Right cardiac atrium (tissue), 5 donors: ENCODE measurements around the gene STT3B. TPM values are rescaled to one million over a fixed set of nuclear protein-coding genes. Genes with fewer than 3 reads are reported as not detected.

ENCODE experiments used
- ATAC-seq, 2 donors: fragments of 200-7000 bp; cut with Tn5 transposase; one replicate each; pipeline versions ENCODE4 v1.8.0 to v1.9.1; 2020; ENCODE audit warnings: moderate library complexity in 2 of 2, mild to moderate bottlenecking in 1 of 2
- DNase-seq, 3 donors: peaks; one replicate each; pipeline ENCODE4 v3.0.0-alpha.2; 2020
- H3K27ac ChIP-seq: one replicate; pipeline ENCODE4 v1.5.1; 2013; ENCODE audit warnings: mild to moderate bottlenecking, low read length, control low read depth, moderate library complexity
- H3K27me3 ChIP-seq: one replicate; pipeline ENCODE4 v1.6.1; 2013; ENCODE audit not compliant: control insufficient read depth, insufficient read depth
- H3K4me1 ChIP-seq: one replicate; pipeline ENCODE4 v1.6.1; 2013; ENCODE audit warnings: low read length; ENCODE audit not compliant: control insufficient read depth, insufficient read depth
- H3K4me3 ChIP-seq: one replicate; pipeline ENCODE4 v1.5.1; 2013; ENCODE audit warnings: low read length, control low read depth
- H3K9me3 ChIP-seq: one replicate; pipeline ENCODE4 v1.6.1; 2013; ENCODE audit warnings: low read length; ENCODE audit not compliant: control insufficient read depth
- WGBS: extraction: QIAGEN DNeasy Blood & Tissue Kit; methylation state at CpG from one replicate; pipeline ENCODE4 v1.1.7; 2013; 5-methylcytosine and 5-hydroxymethylcytosine counted together
- intact Hi-C, 4 donors: fragments of 100-400 bp; cut with DNase I; formaldehyde crosslinking; loops; one replicate each; pipeline versions ENCODE4 v1.11.0 to v1.14.0; 2022 to 2023
- polyA plus RNA-seq: library from polyadenylated mRNA; stranded (reverse); fragments of 200-250 nt; gene quantifications from one replicate; pipeline ENCODE4 v1.2.3, GENCODE V29; 2013
- total RNA-seq, 4 donors: library from RNA; stranded (reverse); fragmentation: NEBNext Ultra II Directional; extraction: Animal tissue kit (Norgen Biotek cat#: 25700); gene quantifications; one replicate each; pipeline ENCODE4 v1.2.1, GENCODE V29; 2021
- donor health status: healthy with polysubstance abuse.
- donor health status: DM: no; HTN: yes; CAD: no.
- donor health status: DM: no; HTN: no; CAD: no.
- donor health status: DM: no; HTN: yes; CAD: no; lungs with severe emphysema.
- donor health status: DM: yes; HTN: yes; CAD: no.

STT3B gene
- total and polyA plus RNA-seq, 5 donors = 44.7 to 118 (median 90.6) TPM

GRCh38 chr3:31671976-31672375, 139.3 kb downstream of the STT3B start:
- DNase-seq (no peak), ATAC-seq (no peak)
- no peaks in the 10 kb centered on the region for H3K4me1 ChIP-seq
- intact Hi-C loops = no loop called here
- H3K4me3 ChIP-seq = no peak overlapping the region
- 51% methylated on average over 6 of the region's 6 CpGs for WGBS
- H3K9me3 ChIP-seq = no peaks in the 10 kb centered on the region
- no peaks in the 10 kb centered on the region for H3K27me3 ChIP-seq
- H3K27ac ChIP-seq = no peak overlapping the region

- H3K9me3 ChIP-seq = no peaks in the 10 kb centered on the region
- H3K27me3 ChIP-seq = no peaks in the 10 kb centered on the region
- ATAC-seq (no peak), DNase-seq (no peak)
- H3K4me1 ChIP-seq = no peaks in the 10 kb centered on the region
- H3K4me3 ChIP-seq = no peak overlapping the region
- 96% methylated on average over 1 of the region's 1 CpG for WGBS
- no peak overlapping the region for H3K27ac ChIP-seq
- intact Hi-C loops = no loop called here
Observed at GRCh38 chr3:31673950-31674349, 141.2 kb downstream of the STT3B start.

GRCh38 chr3:31676556-31676955, 143.8 kb downstream of the STT3B start:
- H3K4me1 ChIP-seq = peaks cover 2% of the 10 kb centered on the region
- intact Hi-C loops = no loop called here
- H3K27me3 ChIP-seq = no peaks in the 10 kb centered on the region
- DNase-seq (no peak), ATAC-seq (no peak)
- WGBS = 92% methylated on average over 8 of the region's 8 CpGs
- H3K27ac ChIP-seq = no peak overlapping the region
- no peaks in the 10 kb centered on the region for H3K9me3 ChIP-seq
- no peak overlapping the region for H3K4me3 ChIP-seq

- Histone ChIP-seq H3K4me1 (peaks cover 2% of the 10 kb centered on the region), H3K9me3 (no peaks in the 10 kb centered on the region), H3K27me3 (no peaks in the 10 kb centered on the region), H3K4me3 (no peak overlapping the region), H3K27ac (no peak overlapping the region)
- no peak for DNase-seq
- WGBS = 87% methylated on average over 10 of the region's 10 CpGs
- ATAC-seq = no peak
- intact Hi-C loops = no loop called here
Observed at GRCh38 chr3:31680072-31680870, 147.5 kb downstream of the STT3B start.
